ENCODE measurements around the gene USP21. TPM values are rescaled to one million over a fixed set of nuclear protein-coding genes. Genes with fewer than 3 reads are reported as not detected.

Gene USP21
- total and polyA plus RNA-seq, 2 of the 13 experiments (the other 11 are each of a cell fraction or from before 2014, with no cell fraction given) = 10.1 to 33.1 TPM

DNA sequence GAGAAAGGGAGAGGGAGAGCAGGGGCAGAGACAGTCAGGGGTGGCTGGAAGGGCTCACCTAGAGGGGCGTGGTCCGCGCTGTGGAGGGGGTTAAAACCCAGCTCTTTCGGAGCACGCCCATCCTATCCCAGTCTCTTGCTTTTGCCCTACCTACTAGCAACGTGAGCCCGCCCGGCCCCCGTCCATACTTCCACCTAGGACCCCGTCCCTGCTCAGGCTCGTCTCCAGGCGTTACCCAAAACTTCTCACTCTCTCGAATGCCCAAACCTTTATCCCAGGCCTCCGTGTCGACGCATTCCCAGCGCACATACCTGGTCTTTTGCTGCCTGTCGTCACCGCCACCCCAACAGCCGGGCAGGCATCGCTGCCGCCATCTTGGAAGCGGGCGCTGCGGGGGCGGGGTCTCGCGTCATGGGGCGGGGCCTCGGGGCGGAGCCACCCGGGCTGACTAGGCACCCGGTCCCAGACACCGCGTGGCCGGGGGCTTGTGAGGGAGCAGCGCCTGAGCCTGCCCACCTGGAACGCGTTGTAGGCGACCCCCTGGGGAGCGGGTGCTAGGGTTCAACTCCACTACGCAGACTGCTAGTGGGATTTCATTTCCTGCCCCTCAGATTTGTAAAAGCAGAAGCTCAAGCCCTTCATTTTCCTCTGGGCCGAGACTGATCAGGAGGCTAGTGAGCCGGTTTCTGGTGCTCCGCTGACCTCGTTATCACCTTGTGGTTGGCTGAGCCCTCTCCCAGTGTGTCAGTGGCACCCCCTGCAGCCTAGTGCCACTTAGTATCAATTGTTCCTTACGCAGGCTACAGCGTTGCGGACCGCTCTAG, 18.0 kb downstream of the USP21 start, which contains the start of gene B4GALT3 (continued):
- no peak for TF ChIP-seq ZBTB34 (CRISPR knock-in tag; IDR thresholded peaks at IDR 0.05)
- TF ChIP-seq ZNF274 (CRISPR knock-in tag; IDR thresholded peaks at IDR 0.05) = peak; percentile 68; the same call in 1 of the 2 replicates
- 0 out of 2 replicates have a peak, but pooled peaks have one; percentile 53 for TF ChIP-seq ZNF143 (CRISPR knock-in tag; IDR thresholded peaks at IDR 0.05)
- TF ChIP-seq RCOR2 (CRISPR knock-in tag; IDR thresholded peaks at IDR 0.05) = no peak
- peak; percentile 57; the same call in 1 of the 2 replicates for TF ChIP-seq DNMT3B (CRISPR knock-in tag; conservative IDR thresholded peaks at IDR 0.05)
- 0 out of 2 replicates have a peak, but pooled peaks have one; percentile 36 for TF ChIP-seq ZNF784 (CRISPR knock-in tag; IDR thresholded peaks at IDR 0.05; ENCODE audit: borderline replicate concordance)
- TF ChIP-seq ZFP91 (CRISPR knock-in tag; IDR thresholded peaks at IDR 0.05; ENCODE audit: borderline replicate concordance) = peak; percentile 75; the same call in 1 of the 2 replicates
- TF ChIP-seq RFXANK (CRISPR knock-in tag; IDR thresholded peaks at IDR 0.05) = peak; percentile 81
- TF ChIP-seq ISX (CRISPR knock-in tag; conservative IDR thresholded peaks at IDR 0.05) = no peak
- TF ChIP-seq ZNF552 (CRISPR knock-in tag; IDR thresholded peaks at IDR 0.05; ENCODE audit: borderline replicate concordance) = no peak; the same call in 1 of the 2 replicates
- TF ChIP-seq NFKBIZ (CRISPR knock-in tag; IDR thresholded peaks at IDR 0.05) = no peak
- peak; percentile 70; the same call in 1 of the 2 replicates for TF ChIP-seq ZNF543 (CRISPR knock-in tag; IDR thresholded peaks at IDR 0.05)
- no peak for TF ChIP-seq NFYC (CRISPR knock-in tag; IDR thresholded peaks at IDR 0.05)
- TF ChIP-seq BORCS8-MEF2B (CRISPR knock-in tag; IDR thresholded peaks at IDR 0.05) = peak; percentile 59
- peak; percentile 80; the same call in 1 of the 2 replicates for TF ChIP-seq KDM5A (IDR thresholded peaks at IDR 0.05; ENCODE audit: borderline replicate concordance, low read length)
- TF ChIP-seq CREM (IDR thresholded peaks at IDR 0.05) = peak; percentile 42
- peak; percentile 4; the same call in 1 of the 2 replicates for TF ChIP-seq CREM (CRISPR knock-in tag; IDR thresholded peaks at IDR 0.05)
- TF ChIP-seq, protein P1, sequence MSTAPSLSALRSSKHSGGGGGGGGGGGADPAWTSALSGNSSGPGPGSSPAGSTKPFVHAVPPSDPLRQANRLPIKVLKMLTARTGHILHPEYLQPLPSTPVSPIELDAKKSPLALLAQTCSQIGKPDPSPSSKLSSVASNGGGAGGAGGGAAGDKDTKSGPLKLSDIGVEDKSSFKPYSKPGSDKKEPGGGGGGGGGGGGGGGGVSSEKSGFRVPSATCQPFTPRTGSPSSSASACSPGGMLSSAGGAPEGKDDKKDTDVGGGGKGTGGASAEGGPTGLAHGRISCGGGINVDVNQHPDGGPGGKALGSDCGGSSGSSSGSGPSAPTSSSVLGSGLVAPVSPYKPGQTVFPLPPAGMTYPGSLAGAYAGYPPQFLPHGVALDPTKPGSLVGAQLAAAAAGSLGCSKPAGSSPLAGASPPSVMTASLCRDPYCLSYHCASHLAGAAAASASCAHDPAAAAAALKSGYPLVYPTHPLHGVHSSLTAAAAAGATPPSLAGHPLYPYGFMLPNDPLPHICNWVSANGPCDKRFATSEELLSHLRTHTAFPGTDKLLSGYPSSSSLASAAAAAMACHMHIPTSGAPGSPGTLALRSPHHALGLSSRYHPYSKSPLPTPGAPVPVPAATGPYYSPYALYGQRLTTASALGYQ (CRISPR knock-in tag; IDR thresholded peaks at IDR 0.05) = no peak
- TF ChIP-seq NFATC3 (CRISPR knock-in tag; IDR thresholded peaks at IDR 0.05) = no peak
- TF ChIP-seq, protein P2, sequence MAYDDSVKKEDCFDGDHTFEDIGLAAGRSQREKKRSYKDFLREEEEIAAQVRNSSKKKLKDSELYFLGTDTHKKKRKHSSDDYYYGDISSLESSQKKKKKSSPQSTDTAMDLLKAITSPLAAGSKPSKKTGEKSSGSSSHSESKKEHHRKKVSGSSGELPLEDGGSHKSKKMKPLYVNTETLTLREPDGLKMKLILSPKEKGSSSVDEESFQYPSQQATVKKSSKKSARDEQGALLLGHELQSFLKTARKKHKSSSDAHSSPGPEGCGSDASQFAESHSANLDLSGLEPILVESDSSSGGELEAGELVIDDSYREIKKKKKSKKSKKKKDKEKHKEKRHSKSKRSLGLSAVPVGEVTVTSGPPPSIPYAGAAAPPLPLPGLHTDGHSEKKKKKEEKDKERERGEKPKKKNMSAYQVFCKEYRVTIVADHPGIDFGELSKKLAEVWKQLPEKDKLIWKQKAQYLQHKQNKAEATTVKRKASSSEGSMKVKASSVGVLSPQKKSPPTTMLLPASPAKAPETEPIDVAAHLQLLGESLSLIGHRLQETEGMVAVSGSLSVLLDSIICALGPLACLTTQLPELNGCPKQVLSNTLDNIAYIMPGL (CRISPR knock-in tag; IDR thresholded peaks at IDR 0.05; ENCODE audit: borderline replicate concordance in 1 of 2, low read depth in 1 of 2) = peak; percentile 55 to 88; a peak in 3 of 4 replicates
- 0 out of 2 replicates have a peak, but pooled peaks have one; percentile 33 for TF ChIP-seq ZNF773 (CRISPR knock-in tag; IDR thresholded peaks at IDR 0.05; ENCODE audit: borderline replicate concordance)
- no peak; the same call in none of the 2 replicates for TF ChIP-seq ZNF768 (CRISPR knock-in tag; IDR thresholded peaks at IDR 0.05)
